H9 (cell line): ENCODE data around the gene C10orf62. TPM values are rescaled to one million over a fixed set of nuclear protein-coding genes. Genes with fewer than 3 reads are reported as not detected.
A peak's percentile ranks its signal among the peaks of the same experiment; 100 is the strongest.

Experiments
- DNase-seq: peaks from one replicate; pipeline ENCODE4 v3.0.0-alpha.2; 2017
- H2AFZ ChIP-seq: one replicate; pipeline ENCODE4 v1.6.1; 2013; ENCODE audit warnings: mild to moderate bottlenecking, low read length, control low read depth, moderate library complexity
- H2AK5ac ChIP-seq: 2 replicates; pipeline ENCODE4 v1.6.1; 2013; ENCODE audit warnings: low read length, control low read depth, mixed read lengths; ENCODE audit not compliant: insufficient read length
- H2BK120ac ChIP-seq: one replicate; pipeline ENCODE4 v1.6.1; 2013; ENCODE audit warnings: low read depth, mild to moderate bottlenecking, low read length, control low read depth, inconsistent platforms; ENCODE audit not compliant: poor library complexity, severe bottlenecking
- H2BK12ac ChIP-seq: 2 replicates; pipeline ENCODE4 v1.6.1; 2013; ENCODE audit warnings: low read length, control low read depth, mixed read lengths, low read depth; ENCODE audit not compliant: insufficient read length
- H2BK15ac ChIP-seq: 2 replicates; pipeline ENCODE4 v1.6.1; 2013; ENCODE audit warnings: low read depth, low read length, control low read depth
- H2BK20ac ChIP-seq: one replicate; pipeline ENCODE4 v1.6.1; 2013; ENCODE audit warnings: low read depth, mild to moderate bottlenecking, low read length, control low read depth, inconsistent platforms; ENCODE audit not compliant: poor library complexity, severe bottlenecking
- H2BK5ac ChIP-seq: 2 replicates; pipeline ENCODE4 v1.6.1; 2013; ENCODE audit warnings: low read length, control low read depth, mixed read lengths; ENCODE audit not compliant: insufficient read length
- H3K14ac ChIP-seq: 2 replicates; pipeline ENCODE4 v1.6.1; 2013; ENCODE audit warnings: low read length, control low read depth; ENCODE audit not compliant: insufficient read depth
- H3K18ac ChIP-seq: 2 replicates; pipeline ENCODE4 v1.6.1; 2013; ENCODE audit warnings: low read depth, mild to moderate bottlenecking, mixed read lengths, low read length, control low read depth; ENCODE audit not compliant: insufficient read length
- H3K23ac ChIP-seq: 2 replicates; pipeline ENCODE4 v1.6.1; 2013; ENCODE audit warnings: low read length, control low read depth, mixed read lengths, low read depth; ENCODE audit not compliant: insufficient read length
- H3K23me2 ChIP-seq: 2 replicates; pipeline ENCODE4 v1.6.1; 2013; ENCODE audit warnings: low read depth, mild to moderate bottlenecking, mixed read lengths, low read length, control low read depth; ENCODE audit not compliant: insufficient read length, poor library complexity, severe bottlenecking
- H3K27ac ChIP-seq: 2 replicates; pipeline ENCODE4 v1.5.1; 2013; ENCODE audit warnings: low read length, control low read depth, mixed read lengths, low read depth; ENCODE audit not compliant: insufficient read length
- H3K27me3 ChIP-seq: 2 replicates; pipeline ENCODE4 v1.6.1; 2013; ENCODE audit warnings: low read length, control low read depth, inconsistent platforms; ENCODE audit not compliant: insufficient read depth
- H3K4ac ChIP-seq: 2 replicates; pipeline ENCODE4 v1.6.1; 2013; ENCODE audit warnings: low read depth, mild to moderate bottlenecking, control low read depth, inconsistent platforms, low read length, moderate library complexity
- H3K4me1 ChIP-seq: 2 replicates; pipeline ENCODE4 v1.6.1; 2013; ENCODE audit warnings: low read length, control low read depth, inconsistent platforms; ENCODE audit not compliant: insufficient read depth
- H3K4me2 ChIP-seq: 2 replicates; pipeline ENCODE4 v1.6.1; 2013; ENCODE audit warnings: low read length, control low read depth, mixed read lengths; ENCODE audit not compliant: insufficient read length, insufficient read depth
- H3K56ac ChIP-seq: 2 replicates; pipeline ENCODE4 v1.6.1; 2013; ENCODE audit warnings: low read depth, mild to moderate bottlenecking, mixed read lengths, low read length, control low read depth; ENCODE audit not compliant: insufficient read length
- H3K79me1 ChIP-seq: 2 replicates; pipeline ENCODE4 v1.6.1; 2013; ENCODE audit warnings: low read depth, mild to moderate bottlenecking, moderate library complexity, low read length, control low read depth, inconsistent platforms; ENCODE audit not compliant: insufficient read depth, poor library complexity, severe bottlenecking
- H3K79me2 ChIP-seq: 2 replicates; pipeline ENCODE4 v1.6.1; 2013; ENCODE audit warnings: low read length, control low read depth, inconsistent platforms; ENCODE audit not compliant: insufficient read depth
- H3K9ac ChIP-seq: 2 replicates; pipeline ENCODE4 v1.6.1; 2013; ENCODE audit warnings: low read length, control low read depth, mixed read lengths; ENCODE audit not compliant: insufficient read length; ENCODE audit errors: extremely low read depth
- H3K9me3 ChIP-seq: one replicate; pipeline ENCODE4 v1.6.1; 2013; ENCODE audit warnings: low read depth, low read length, inconsistent platforms; ENCODE audit not compliant: control insufficient read depth
- H3T11ph ChIP-seq: one replicate; pipeline ENCODE4 v1.6.1; 2013; ENCODE audit warnings: mild to moderate bottlenecking, low read length, control low read depth, inconsistent platforms
- H4K20me1 ChIP-seq: one replicate; pipeline ENCODE4 v1.6.1; 2013; ENCODE audit not compliant: control insufficient read depth, insufficient read length, insufficient read depth
- H4K5ac ChIP-seq: 2 replicates; pipeline ENCODE4 v1.6.1; 2013; ENCODE audit warnings: low read depth, mild to moderate bottlenecking, mixed read lengths, low read length, control low read depth; ENCODE audit not compliant: insufficient read length
- H4K8ac ChIP-seq: replicated peaks from 2 replicates; pipeline ENCODE4 v1.6.1; 2013; ENCODE audit warnings: low read length, control low read depth, mixed read lengths, low read depth; ENCODE audit not compliant: insufficient read length
- H4K91ac ChIP-seq: 2 replicates; pipeline ENCODE4 v1.6.1; 2013; ENCODE audit warnings: low read depth, mild to moderate bottlenecking, moderate library complexity, mixed read lengths, low read length, control low read depth; ENCODE audit not compliant: insufficient read length
- H3K27ac Mint-ChIP-seq, 3 experiments: 2 replicates in 2 of 3; 3 replicates in 1 of 3; pipeline ENCODE4 v1.8.0; 2020 to 2021; ENCODE audit warnings: mixed read lengths in 3 of 3, mild to moderate bottlenecking in 1 of 3, moderate library complexity in 1 of 3
- H3K27me3 Mint-ChIP-seq: 2 replicates; pipeline ENCODE4 v1.8.0; 2021; ENCODE audit warnings: low read depth, mild to moderate bottlenecking, moderate library complexity, mixed read lengths
- H3K36me3 Mint-ChIP-seq, 3 experiments: 2 replicates in 2 of 3; 3 replicates in 1 of 3; pipeline ENCODE4 v1.8.0; 2020 to 2021; ENCODE audit warnings: low read depth in 3 of 3, mixed read lengths in 3 of 3; ENCODE audit not compliant: insufficient read depth in 1 of 3
- H3K4me1 Mint-ChIP-seq, 2 experiments: 2 replicates each; pipeline ENCODE4 v1.8.0; 2020; ENCODE audit warnings: mixed read lengths in 2 of 2
- H3K4me3 Mint-ChIP-seq, 2 experiments: 2 replicates in 1 of 2; 3 replicates in 1 of 2; pipeline ENCODE4 v1.8.0; 2020 to 2021; ENCODE audit warnings: mild to moderate bottlenecking in 2 of 2, mixed read lengths in 2 of 2, moderate library complexity in 1 of 2
- H3K9me3 Mint-ChIP-seq, 2 experiments: 2 replicates in 1 of 2; 3 replicates in 1 of 2; pipeline ENCODE4 v1.8.0; 2020; ENCODE audit warnings: mild to moderate bottlenecking in 2 of 2, mixed read lengths in 2 of 2, moderate library complexity in 1 of 2
- WGBS: extraction: QIAGEN DNeasy Blood & Tissue Kit; methylation state at CpG from one replicate; pipeline ENCODE4 v1.1.7; 2013; ENCODE audit warnings: missing lambda C conversion rate, low lambda C conversion rate, mixed read lengths; ENCODE audit not compliant: insufficient read length; ENCODE audit errors: extremely low coverage; 5-methylcytosine and 5-hydroxymethylcytosine counted together
- total RNA-seq: library from RNA; stranded (reverse); gene quantifications from 2 replicates; pipeline ENCODE4 v1.2.1, GENCODE V29; 2021
- TF ChIP-seq, protein P1 (sequence below): fragments of 200-600 bp; sonication (generic); conservative IDR thresholded peaks from 3 replicates; pipeline ENCODE4 v1.8.0; 2021; ENCODE audit warnings: antibody characterized with exemption, mild to moderate bottlenecking

Gene C10orf62
- total RNA-seq, 1 experiment from 2014 or later = 0.31 TPM

- Histone ChIP-seq H3T11ph (no peak within 1 kb of the TSS), H3K27ac (no peak within 1 kb of the TSS), H3K27me3 (no peaks in the 10 kb centered on the region), H2BK120ac (no peak within 1 kb of the TSS), H3K9ac (peak within 1 kb of the TSS; percentile 87), H4K5ac (no peak within 1 kb of the TSS), H2BK12ac (no peak within 1 kb of the TSS), H3K23ac (no peak within 1 kb of the TSS), H2BK15ac (no peak within 1 kb of the TSS), H4K20me1 (no peaks in the 10 kb centered on the region), H4K8ac (no peak within 1 kb of the TSS), H3K4me1 (peaks cover 5% of the 10 kb centered on the region), H3K23me2 (peaks cover 11% of the 10 kb centered on the region), H2BK20ac (no peak within 1 kb of the TSS), H3K4me2 (peak within 1 kb of the TSS; percentile 87), H3K79me1 (peaks cover 4% of the 10 kb centered on the region), H3K56ac (no peak within 1 kb of the TSS), H2BK5ac (no peak within 1 kb of the TSS), H2AK5ac (no peak within 1 kb of the TSS), H3K9me3 (no peaks in the 10 kb centered on the region), H3K79me2 (peaks cover 7% of the 10 kb centered on the region; the same call in 1 of the 2 replicates), H4K91ac (no peak within 1 kb of the TSS), H3K18ac (peak within 1 kb of the TSS; percentile 83), H3K4ac (no peak within 1 kb of the TSS), H3K14ac (peak within 1 kb of the TSS; percentile 93), H2AFZ (peak within 1 kb of the TSS; percentile 74)
- Mint-ChIP-seq H3K36me3 (peaks cover 14 to 24% (median 22%) of the 10 kb centered on the region in 3 experiments; a peak in 6 of 7 replicates), H3K9me3 (no peaks in the 10 kb centered on the region; a peak in 2 of 5 replicates), H3K4me1 (peaks cover 22 to 24% of the 10 kb centered on the region in 2 experiments), H3K27ac (peak within 1 kb of the TSS; percentile 92 to 96 (median 95)), H3K27me3 (no peaks in the 10 kb centered on the region), H3K4me3 (peak within 1 kb of the TSS; percentile 84 to 95)
- peak; percentile 100 for DNase-seq
- WGBS = no CpG with 5 or more reads among the region's 54 CpGs
- TF ChIP-seq, protein P1, sequence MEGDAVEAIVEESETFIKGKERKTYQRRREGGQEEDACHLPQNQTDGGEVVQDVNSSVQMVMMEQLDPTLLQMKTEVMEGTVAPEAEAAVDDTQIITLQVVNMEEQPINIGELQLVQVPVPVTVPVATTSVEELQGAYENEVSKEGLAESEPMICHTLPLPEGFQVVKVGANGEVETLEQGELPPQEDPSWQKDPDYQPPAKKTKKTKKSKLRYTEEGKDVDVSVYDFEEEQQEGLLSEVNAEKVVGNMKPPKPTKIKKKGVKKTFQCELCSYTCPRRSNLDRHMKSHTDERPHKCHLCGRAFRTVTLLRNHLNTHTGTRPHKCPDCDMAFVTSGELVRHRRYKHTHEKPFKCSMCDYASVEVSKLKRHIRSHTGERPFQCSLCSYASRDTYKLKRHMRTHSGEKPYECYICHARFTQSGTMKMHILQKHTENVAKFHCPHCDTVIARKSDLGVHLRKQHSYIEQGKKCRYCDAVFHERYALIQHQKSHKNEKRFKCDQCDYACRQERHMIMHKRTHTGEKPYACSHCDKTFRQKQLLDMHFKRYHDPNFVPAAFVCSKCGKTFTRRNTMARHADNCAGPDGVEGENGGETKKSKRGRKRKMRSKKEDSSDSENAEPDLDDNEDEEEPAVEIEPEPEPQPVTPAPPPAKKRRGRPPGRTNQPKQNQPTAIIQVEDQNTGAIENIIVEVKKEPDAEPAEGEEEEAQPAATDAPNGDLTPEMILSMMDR = no peak
Measured at GRCh38 chr10:97640174-97640867, 50.8 kb downstream of the C10orf62 start, which contains the start of gene PI4K2A. Gene PI4K2A (plus strand): TSS chr10:97640671. CDS start chr10:97640743, 72 bp downstream.

Other genes starting within 250 kb of the C10orf62 start
- gene RRP12, start 188.4 kb upstream of the C10orf62 start, total RNA-seq = 71.6 and 83.0 TPM in 2 replicates
- gene PGAM1, start 163.5 kb upstream of the C10orf62 start, total RNA-seq = 932 and 935 TPM in 2 replicates
- 60.3 and 66.4 TPM in 2 replicates for gene EXOSC1, start 143.7 kb upstream of the C10orf62 start, total RNA-seq
- gene ZDHHC16, start 143.5 kb upstream of the C10orf62 start, total RNA-seq = 43.9 and 45.4 TPM in 2 replicates
- gene MMS19, start 91.3 kb upstream of the C10orf62 start, total RNA-seq = 102 and 104 TPM in 2 replicates
- 18.1 and 19.0 TPM in 2 replicates for gene UBTD1, start 90.8 kb upstream of the C10orf62 start, total RNA-seq
- gene ANKRD2, start 16.9 kb upstream of the C10orf62 start, total RNA-seq = not detected in 2 replicates
- 0.72 and 0.79 TPM in 2 replicates for gene HOGA1, start 5.3 kb upstream of the C10orf62 start, total RNA-seq
- 11.9 and 12.0 TPM in 2 replicates for gene MORN4, start 43.8 kb downstream of the C10orf62 start, total RNA-seq
- gene PI4K2A, start 51.0 kb downstream of the C10orf62 start, total RNA-seq = 29.8 and 30.9 TPM in 2 replicates
- 6.5 and 6.9 TPM in 2 replicates for gene AVPI1, start 97.5 kb downstream of the C10orf62 start, total RNA-seq
- 26.6 and 26.7 TPM in 2 replicates for gene MARVELD1, start 124.0 kb downstream of the C10orf62 start, total RNA-seq
- gene ZFYVE27, start 147.4 kb downstream of the C10orf62 start, total RNA-seq = 32.2 and 33.2 TPM in 2 replicates
- 1.7 and 1.8 TPM in 2 replicates for gene SFRP5, start 182.3 kb downstream of the C10orf62 start, total RNA-seq